ENCODE measurements around the gene PDGFD. TPM values are rescaled to one million over a fixed set of nuclear protein-coding genes. Genes with fewer than 3 reads are reported as not detected.

PDGFD gene
- total RNA-seq, 4 donors from 2014 or later, result 26.0 to 72.4 (median 29.6) TPM

DNA sequence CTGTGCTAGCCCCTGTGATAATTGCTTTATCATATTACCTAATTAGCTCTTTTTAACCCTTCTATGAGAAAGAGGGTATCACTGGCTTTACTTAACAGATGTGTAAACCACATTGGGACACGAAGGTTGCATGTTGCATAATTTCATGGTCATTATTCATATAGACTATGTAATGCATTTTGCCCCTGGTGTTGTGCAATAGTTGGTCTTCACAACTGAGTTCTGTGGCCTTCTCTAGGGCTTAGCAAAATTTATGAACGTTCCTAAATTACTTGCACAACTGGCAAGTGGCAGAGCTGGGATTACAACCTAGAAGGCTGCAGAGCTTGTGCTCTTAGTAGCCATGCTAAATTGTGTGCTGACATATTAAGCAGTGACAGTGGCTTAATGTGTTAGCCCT is 34.6 kb upstream of the PDGFD start:
- no peak overlapping the region for H3K4me3 ChIP-seq
- WGBS, 2 donors, result 71 to 72% methylated on average over 2 of the region's 2 CpGs
- H3K27me3 ChIP-seq, result no peaks in the 10 kb centered on the region
- TF ChIP-seq EP300 (IDR thresholded peaks at IDR 0.05), result no peak
- TF ChIP-seq POLR2A (IDR thresholded peaks at IDR 0.05), result no peak
- TF ChIP-seq, protein P1, sequence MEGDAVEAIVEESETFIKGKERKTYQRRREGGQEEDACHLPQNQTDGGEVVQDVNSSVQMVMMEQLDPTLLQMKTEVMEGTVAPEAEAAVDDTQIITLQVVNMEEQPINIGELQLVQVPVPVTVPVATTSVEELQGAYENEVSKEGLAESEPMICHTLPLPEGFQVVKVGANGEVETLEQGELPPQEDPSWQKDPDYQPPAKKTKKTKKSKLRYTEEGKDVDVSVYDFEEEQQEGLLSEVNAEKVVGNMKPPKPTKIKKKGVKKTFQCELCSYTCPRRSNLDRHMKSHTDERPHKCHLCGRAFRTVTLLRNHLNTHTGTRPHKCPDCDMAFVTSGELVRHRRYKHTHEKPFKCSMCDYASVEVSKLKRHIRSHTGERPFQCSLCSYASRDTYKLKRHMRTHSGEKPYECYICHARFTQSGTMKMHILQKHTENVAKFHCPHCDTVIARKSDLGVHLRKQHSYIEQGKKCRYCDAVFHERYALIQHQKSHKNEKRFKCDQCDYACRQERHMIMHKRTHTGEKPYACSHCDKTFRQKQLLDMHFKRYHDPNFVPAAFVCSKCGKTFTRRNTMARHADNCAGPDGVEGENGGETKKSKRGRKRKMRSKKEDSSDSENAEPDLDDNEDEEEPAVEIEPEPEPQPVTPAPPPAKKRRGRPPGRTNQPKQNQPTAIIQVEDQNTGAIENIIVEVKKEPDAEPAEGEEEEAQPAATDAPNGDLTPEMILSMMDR (IDR thresholded peaks at IDR 0.05), result no peak
- no peaks in the 10 kb centered on the region for H3K9me3 ChIP-seq
- H3K4me1 ChIP-seq, result no peaks in the 10 kb centered on the region
- H3K27ac ChIP-seq, result no peak overlapping the region
- no peak for DNase-seq (ENCODE audit: low spot score in 2 of 2)
- no peaks in the 10 kb centered on the region for H3K36me3 ChIP-seq

DNA sequence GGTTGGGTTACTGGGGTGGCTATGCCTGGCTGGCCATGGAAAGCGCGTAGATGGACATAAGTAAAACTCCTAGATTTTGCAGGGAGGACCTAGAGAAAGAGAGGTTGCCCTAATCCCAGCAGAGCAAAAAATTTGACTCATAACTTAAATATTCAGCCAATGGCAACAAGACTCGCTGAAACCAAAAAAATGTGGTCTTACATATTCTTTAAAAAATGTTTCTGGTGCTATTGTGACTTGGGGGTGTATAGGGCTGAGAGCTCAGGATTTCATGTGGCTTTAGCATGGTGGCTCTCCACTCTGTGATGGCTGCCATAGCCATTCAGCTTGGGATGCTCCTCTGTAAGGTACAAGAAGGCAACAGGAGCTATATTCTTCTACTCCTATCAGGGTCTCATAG is 27.2 kb upstream of the PDGFD start:
- no peak for DNase-seq (ENCODE audit: low spot score in 2 of 2)
- H3K27ac ChIP-seq, result no peak overlapping the region
- 75 to 85% methylated on average over 3 of the region's 3 CpGs for WGBS, 2 donors
- H3K36me3 ChIP-seq, result no peaks in the 10 kb centered on the region
- TF ChIP-seq, protein P1 (IDR thresholded peaks at IDR 0.05), result no peak
- TF ChIP-seq POLR2A (IDR thresholded peaks at IDR 0.05) (no peak), EP300 (IDR thresholded peaks at IDR 0.05) (no peak)
- H3K4me1 ChIP-seq, result no peaks in the 10 kb centered on the region
- no peaks in the 10 kb centered on the region for H3K9me3 ChIP-seq
- no peaks in the 10 kb centered on the region for H3K27me3 ChIP-seq
- no peak overlapping the region for H3K4me3 ChIP-seq

DNA sequence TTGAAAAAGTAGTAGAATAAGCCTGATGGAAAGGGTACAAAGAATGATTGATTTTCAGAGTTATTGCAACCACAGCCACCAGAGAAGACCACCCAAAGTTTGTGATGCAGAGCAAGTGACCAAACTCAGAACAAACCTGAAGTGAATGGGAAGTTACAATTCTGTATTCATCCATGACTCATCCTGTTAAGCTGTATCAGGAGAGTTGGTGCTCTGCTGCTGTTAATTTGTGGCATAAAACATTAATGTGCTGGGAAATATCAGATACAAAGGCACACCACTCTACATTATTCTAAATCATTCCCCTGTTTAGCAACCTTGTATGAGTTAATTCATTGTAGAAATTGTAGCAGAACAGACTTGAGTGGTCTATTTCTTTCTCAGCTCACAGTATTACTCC is 19.6 kb upstream of the PDGFD start:
- no peaks in the 10 kb centered on the region for H3K27me3 ChIP-seq

DNA sequence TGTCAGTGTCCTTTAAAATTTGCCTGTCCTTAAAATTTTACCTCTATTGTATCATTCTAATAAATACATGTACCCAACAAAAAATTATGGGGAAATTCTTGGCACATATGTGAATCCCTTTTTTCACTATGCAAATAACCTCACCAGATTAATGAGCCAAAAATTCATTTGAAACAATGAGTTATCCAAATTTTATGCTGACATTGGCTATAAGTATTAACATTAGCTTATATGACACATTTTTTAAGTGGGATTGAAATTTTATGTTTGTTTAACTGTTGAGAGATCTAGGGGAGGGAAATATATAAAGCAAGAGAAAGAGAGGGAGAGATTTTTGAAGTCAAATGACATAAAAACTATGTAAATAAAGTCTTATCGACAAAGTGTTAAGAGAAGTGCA is 11.8 kb upstream of the PDGFD start:
- Histone ChIP-seq H3K4me1 (no peaks in the 10 kb centered on the region), H3K9me3 (no peaks in the 10 kb centered on the region), H3K27me3 (no peaks in the 10 kb centered on the region), H3K36me3 (no peaks in the 10 kb centered on the region), H3K27ac (no peak overlapping the region), H3K4me3 (no peak overlapping the region)
- 80 to 97% methylated on average over 1 of the region's 1 CpG for WGBS, 2 donors
- TF ChIP-seq POLR2A (IDR thresholded peaks at IDR 0.05) (no peak), EP300 (IDR thresholded peaks at IDR 0.05) (no peak)
- TF ChIP-seq, protein P1 (IDR thresholded peaks at IDR 0.05), result no peak
- no peak for DNase-seq (ENCODE audit: low spot score in 2 of 2)

More for the DNA sequence above, 19.6 kb upstream of the PDGFD start:
- Histone ChIP-seq H3K36me3 (no peaks in the 10 kb centered on the region), H3K4me3 (no peak overlapping the region), H3K27ac (no peak overlapping the region), H3K4me1 (no peaks in the 10 kb centered on the region), H3K9me3 (no peaks in the 10 kb centered on the region)
- TF ChIP-seq EP300 (IDR thresholded peaks at IDR 0.05), result no peak
- TF ChIP-seq POLR2A (IDR thresholded peaks at IDR 0.05), result no peak
- TF ChIP-seq, protein P1 (IDR thresholded peaks at IDR 0.05), result no peak
- no peak for DNase-seq (ENCODE audit: low spot score in 2 of 2)

DNA sequence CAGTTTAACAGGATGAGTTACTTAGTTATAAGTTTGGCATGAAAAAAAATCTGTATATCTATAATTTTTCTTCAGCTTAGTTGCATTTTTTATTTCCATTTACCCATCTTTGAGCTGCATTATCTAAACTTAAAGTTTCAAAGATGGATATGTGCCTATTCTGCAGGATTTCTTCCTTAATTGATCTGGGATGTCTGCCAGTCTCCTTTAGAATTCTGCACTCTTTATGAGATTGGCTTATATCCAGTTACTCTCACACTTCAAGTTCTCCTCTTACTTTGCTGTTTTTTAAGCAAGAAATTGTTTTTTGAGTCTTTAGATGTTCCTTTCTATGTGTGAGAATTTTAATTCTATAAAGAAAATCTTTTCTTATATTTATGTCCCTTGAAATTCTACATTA is 5.1 kb upstream of the PDGFD start:
- H3K27ac ChIP-seq, result no peak overlapping the region
- peaks cover 0 to 4% (median 0%) of the 10 kb centered on the region in 4 donors for H3K4me1 ChIP-seq
- no peak for TF ChIP-seq POLR2A (IDR thresholded peaks at IDR 0.05)
- TF ChIP-seq, protein P1 (IDR thresholded peaks at IDR 0.05), result no peak
- no peak for TF ChIP-seq EP300 (IDR thresholded peaks at IDR 0.05)
- H3K9me3 ChIP-seq, result no peaks in the 10 kb centered on the region
- H3K4me3 ChIP-seq, result no peak overlapping the region
- no peak for DNase-seq (ENCODE audit: low spot score in 2 of 2)
- no peaks in the 10 kb centered on the region for H3K27me3 ChIP-seq
- H3K36me3 ChIP-seq, result no peaks in the 10 kb centered on the region

Measured in tibial nerve (tissue), 4 donors.